ENCODE results near the gene GALM. TPM values are rescaled to one million over a fixed set of nuclear protein-coding genes. Genes with fewer than 3 reads are reported as not detected.
"Not testable (repeated sequence)": the region's sequence is repeated elsewhere in the genome, so short reads cannot be mapped to it uniquely, and the experiment has no call there.

Gene GALM
- polyA plus RNA-seq, 2 donors, result 2.6 to 3.4 TPM

- Histone ChIP-seq H3K27me3 (ENCODE audit: control insufficient read depth in 1 of 2, insufficient read depth in 2 of 2, low read length in 2 of 2) (no peaks in the 10 kb centered on the region), H3K4me1 (ENCODE audit: control insufficient read depth in 2 of 2, insufficient read depth in 2 of 2, low read length in 1 of 2) (no peaks in the 10 kb centered on the region), H3K27ac (ENCODE audit: low read depth in 2 of 2, low read length in 1 of 2) (no peak overlapping the region), H3K9me3 (ENCODE audit: control insufficient read depth in 2 of 2, insufficient read depth in 1 of 2, low read depth in 1 of 2, low read length in 1 of 2) (no peaks in the 10 kb centered on the region), H3K36me3 (ENCODE audit: control insufficient read depth in 2 of 2, insufficient read depth in 2 of 2, low read length in 1 of 2) (peaks cover 0 to 3% of the 10 kb centered on the region in 2 donors), H3K4me3 (ENCODE audit: low read depth in 1 of 2, low read length in 2 of 2) (no peak overlapping the region)
- WGBS, 2 donors, result 89 to 95% methylated on average over 8 of the region's 8 CpGs
Observed at GRCh38 chr2:38672445-38673391, 6.8 kb downstream of the GALM start.

- Histone ChIP-seq H3K9me3 (ENCODE audit: control insufficient read depth in 2 of 2, insufficient read depth in 1 of 2, low read depth in 1 of 2, low read length in 1 of 2) (no peaks in the 10 kb centered on the region), H3K27ac (ENCODE audit: low read depth in 2 of 2, low read length in 1 of 2) (no peak overlapping the region), H3K4me1 (ENCODE audit: control insufficient read depth in 2 of 2, insufficient read depth in 2 of 2, low read length in 1 of 2) (no peaks in the 10 kb centered on the region), H3K4me3 (ENCODE audit: low read depth in 1 of 2, low read length in 2 of 2) (no peak overlapping the region), H3K27me3 (ENCODE audit: control insufficient read depth in 1 of 2, insufficient read depth in 2 of 2, low read length in 2 of 2) (no peaks in the 10 kb centered on the region), H3K36me3 (ENCODE audit: control insufficient read depth in 2 of 2, insufficient read depth in 2 of 2, low read length in 1 of 2) (peaks cover 0 to 6% of the 10 kb centered on the region in 2 donors)
- WGBS, 2 donors, result 89 to 92% methylated on average over 6 of the region's 6 CpGs
Observed at GRCh38 chr2:38676681-38677080, 10.8 kb downstream of the GALM start.

- H3K27me3 ChIP-seq (ENCODE audit: control insufficient read depth in 1 of 2, insufficient read depth in 2 of 2, low read length in 2 of 2); H3K9me3 ChIP-seq (ENCODE audit: control insufficient read depth in 2 of 2, insufficient read depth in 1 of 2, low read depth in 1 of 2, low read length in 1 of 2); H3K27ac ChIP-seq (ENCODE audit: low read depth in 2 of 2, low read length in 1 of 2); H3K36me3 ChIP-seq (ENCODE audit: control insufficient read depth in 2 of 2, insufficient read depth in 2 of 2, low read length in 1 of 2); H3K4me1 ChIP-seq (ENCODE audit: control insufficient read depth in 2 of 2, insufficient read depth in 2 of 2, low read length in 1 of 2); H3K4me3 ChIP-seq (ENCODE audit: low read depth in 1 of 2, low read length in 2 of 2): not testable (repeated sequence)
- 95 to 96% methylated on average over 5 of the region's 5 CpGs for WGBS, 2 donors
Observed at GRCh38 chr2:38680868-38681267, 15.0 kb downstream of the GALM start.

DNA sequence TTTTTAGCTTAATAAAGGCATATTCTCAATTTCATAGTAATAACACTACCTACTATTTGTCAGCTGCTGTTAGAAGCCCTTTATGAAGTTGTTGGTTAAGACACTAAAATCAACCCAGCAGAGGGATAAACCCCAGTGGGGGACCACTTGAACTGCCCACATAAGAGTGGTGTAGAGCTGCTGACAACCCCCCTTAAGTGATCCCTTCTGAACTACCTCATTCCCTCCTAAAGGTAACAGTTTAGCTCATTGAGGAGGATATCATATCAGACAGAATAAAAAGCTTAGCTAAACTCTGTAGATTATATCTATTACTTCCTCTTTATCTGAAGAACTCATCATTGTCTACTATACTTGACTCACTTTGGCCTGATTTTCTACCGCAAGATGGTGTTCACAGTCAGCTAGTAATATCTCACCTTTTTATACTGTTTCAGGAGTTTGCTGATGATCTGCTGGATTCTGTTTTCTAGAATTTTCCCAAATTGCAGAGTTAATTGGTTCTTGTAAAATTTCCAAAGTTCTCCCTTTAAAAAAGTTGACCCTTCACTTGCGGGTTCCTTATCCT is 16.2 kb downstream of the GALM start:
- Histone ChIP-seq H3K9me3 (ENCODE audit: control insufficient read depth in 2 of 2, insufficient read depth in 1 of 2, low read depth in 1 of 2, low read length in 1 of 2) (no peaks in the 10 kb centered on the region), H3K36me3 (ENCODE audit: control insufficient read depth in 2 of 2, insufficient read depth in 2 of 2, low read length in 1 of 2) (peaks cover 0 to 6% of the 10 kb centered on the region in 2 donors), H3K4me3 (ENCODE audit: low read depth in 1 of 2, low read length in 2 of 2) (no peak overlapping the region), H3K4me1 (ENCODE audit: control insufficient read depth in 2 of 2, insufficient read depth in 2 of 2, low read length in 1 of 2) (no peaks in the 10 kb centered on the region), H3K27ac (ENCODE audit: low read depth in 2 of 2, low read length in 1 of 2) (no peak overlapping the region), H3K27me3 (ENCODE audit: control insufficient read depth in 1 of 2, insufficient read depth in 2 of 2, low read length in 2 of 2) (no peaks in the 10 kb centered on the region)
- WGBS, 2 donors, result 88 to 92% methylated on average over 2 of the region's 2 CpGs

GRCh38 chr2:38682620-38683019 is 16.7 kb downstream of the GALM start:
- peak overlapping the region in 1 of 2 donors; percentile 19 for H3K27ac ChIP-seq (ENCODE audit: low read depth in 2 of 2, low read length in 1 of 2)
- H3K4me3 ChIP-seq (ENCODE audit: low read depth in 1 of 2, low read length in 2 of 2); H3K27me3 ChIP-seq (ENCODE audit: control insufficient read depth in 1 of 2, insufficient read depth in 2 of 2, low read length in 2 of 2); H3K9me3 ChIP-seq (ENCODE audit: control insufficient read depth in 2 of 2, insufficient read depth in 1 of 2, low read depth in 1 of 2, low read length in 1 of 2); H3K4me1 ChIP-seq (ENCODE audit: control insufficient read depth in 2 of 2, insufficient read depth in 2 of 2, low read length in 1 of 2); H3K36me3 ChIP-seq (ENCODE audit: control insufficient read depth in 2 of 2, insufficient read depth in 2 of 2, low read length in 1 of 2): not testable (repeated sequence)
- 86 to 88% methylated on average over 10 of the region's 10 CpGs for WGBS, 2 donors

DNA sequence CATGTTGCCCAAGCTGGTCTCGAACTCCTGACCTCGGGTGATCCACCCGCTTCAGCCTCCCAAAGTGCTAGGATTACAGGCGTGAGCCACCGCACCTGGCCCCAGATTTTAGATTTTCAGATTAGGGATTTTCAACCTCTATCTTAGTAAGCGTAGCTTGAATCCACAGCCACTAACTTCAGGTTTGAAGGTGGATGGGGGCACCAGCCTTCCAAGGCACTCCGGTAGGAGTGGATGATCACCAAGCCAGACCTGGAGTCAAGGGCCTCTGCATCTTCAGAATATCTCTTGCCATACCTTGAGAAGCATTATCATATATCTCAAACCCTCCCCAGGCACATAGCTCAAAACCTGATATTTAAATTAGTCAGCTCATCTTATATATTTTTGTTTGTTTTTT is 17.9 kb downstream of the GALM start:
- no peaks in the 10 kb centered on the region for H3K4me1 ChIP-seq (ENCODE audit: control insufficient read depth in 2 of 2, insufficient read depth in 2 of 2, low read length in 1 of 2)
- no peaks in the 10 kb centered on the region for H3K27me3 ChIP-seq (ENCODE audit: control insufficient read depth in 1 of 2, insufficient read depth in 2 of 2, low read length in 2 of 2)
- H3K27ac ChIP-seq (ENCODE audit: low read depth in 2 of 2, low read length in 1 of 2), result no peak overlapping the region
- no peaks in the 10 kb centered on the region for H3K9me3 ChIP-seq (ENCODE audit: control insufficient read depth in 2 of 2, insufficient read depth in 1 of 2, low read depth in 1 of 2, low read length in 1 of 2)
- no peak overlapping the region for H3K4me3 ChIP-seq (ENCODE audit: low read depth in 1 of 2, low read length in 2 of 2)
- peaks cover 0 to 3% of the 10 kb centered on the region in 2 donors for H3K36me3 ChIP-seq (ENCODE audit: control insufficient read depth in 2 of 2, insufficient read depth in 2 of 2, low read length in 1 of 2)
- WGBS, 2 donors, result 96% methylated on average over 7 of the region's 7 CpGs

DNA sequence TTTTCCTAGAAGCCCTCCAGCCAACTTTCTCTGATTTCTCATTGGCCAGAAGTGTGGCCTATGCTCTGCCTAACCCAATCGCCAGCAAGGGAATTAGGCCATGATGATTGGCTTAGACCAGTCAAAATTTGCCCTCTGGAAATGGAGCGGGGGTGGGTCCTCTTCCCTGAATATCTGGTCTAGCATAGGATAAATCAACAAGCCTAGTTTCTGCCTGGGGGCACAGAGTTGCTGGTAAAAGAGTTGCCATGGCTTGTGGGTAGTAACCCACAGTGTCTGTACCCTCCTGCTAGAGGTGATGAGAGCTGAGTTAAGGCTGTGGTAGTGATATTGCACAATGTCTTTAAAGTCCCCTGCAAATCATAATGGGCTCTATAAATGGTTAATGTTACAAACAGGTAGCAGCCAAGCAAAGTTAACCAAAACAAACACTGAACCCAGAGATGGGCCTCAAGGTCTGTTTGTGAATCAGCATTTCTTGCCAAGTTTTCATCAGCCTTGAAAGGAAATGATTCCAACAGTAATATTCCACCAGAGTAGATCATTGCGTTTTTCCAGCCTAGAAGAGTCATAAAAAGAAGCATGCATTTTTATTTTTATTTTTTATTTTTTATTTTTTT is 19.3 kb downstream of the GALM start:
- 50 to 58% methylated on average over 3 of the region's 3 CpGs for WGBS, 2 donors
- H3K4me1 ChIP-seq (ENCODE audit: control insufficient read depth in 2 of 2, insufficient read depth in 2 of 2, low read length in 1 of 2), result no peaks in the 10 kb centered on the region
- no peaks in the 10 kb centered on the region for H3K9me3 ChIP-seq (ENCODE audit: control insufficient read depth in 2 of 2, insufficient read depth in 1 of 2, low read depth in 1 of 2, low read length in 1 of 2)
- no peak overlapping the region for H3K4me3 ChIP-seq (ENCODE audit: low read depth in 1 of 2, low read length in 2 of 2)
- no peaks in the 10 kb centered on the region for H3K27me3 ChIP-seq (ENCODE audit: control insufficient read depth in 1 of 2, insufficient read depth in 2 of 2, low read length in 2 of 2)
- H3K27ac ChIP-seq (ENCODE audit: low read depth in 2 of 2, low read length in 1 of 2), result no peak overlapping the region
- H3K36me3 ChIP-seq (ENCODE audit: control insufficient read depth in 2 of 2, insufficient read depth in 2 of 2, low read length in 1 of 2), result peaks cover 0 to 5% of the 10 kb centered on the region in 2 donors

DNA sequence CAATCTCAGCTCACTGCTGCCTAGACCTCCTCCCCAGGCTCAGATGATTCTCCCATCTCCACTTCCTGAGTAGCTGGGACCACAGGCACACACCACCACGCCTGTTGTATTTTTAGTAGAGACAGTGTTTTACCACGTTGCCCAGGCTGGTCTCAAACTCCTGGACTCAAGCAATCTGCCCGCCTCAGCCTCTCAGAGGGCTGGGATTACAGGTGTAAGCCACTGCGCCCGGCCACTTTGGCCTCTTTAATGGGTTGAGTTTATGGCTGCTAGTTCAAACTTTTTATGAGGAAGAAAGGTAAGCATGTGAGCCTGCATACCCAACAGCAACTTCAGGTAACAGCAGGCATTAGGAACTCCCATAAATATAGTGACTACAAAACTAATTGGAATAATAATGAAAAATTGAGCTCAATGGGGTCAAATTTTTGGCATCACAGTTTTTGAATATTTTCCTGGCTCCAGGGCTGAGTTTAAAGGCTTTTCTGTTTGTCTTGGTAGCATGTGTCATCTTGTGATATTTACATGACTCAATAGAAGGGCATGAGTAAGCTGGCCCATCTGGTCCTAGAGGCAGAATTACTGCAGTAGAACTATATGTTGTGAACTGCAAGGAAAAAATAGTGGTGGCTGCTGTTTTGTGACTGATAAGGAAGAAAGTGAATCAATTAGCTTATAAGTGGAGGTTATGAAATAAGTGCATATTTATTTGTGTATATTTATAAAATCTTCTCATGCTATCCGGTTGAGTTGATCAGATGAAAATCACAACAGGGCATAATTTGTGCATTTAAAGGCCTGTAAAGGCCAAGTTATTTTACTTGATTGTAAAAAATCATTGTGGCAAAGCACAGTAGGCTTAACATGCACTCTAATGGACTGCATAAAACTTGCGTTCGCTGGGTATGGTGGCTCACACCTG is 24.8 kb downstream of the GALM start:
- H3K4me1 ChIP-seq (ENCODE audit: control insufficient read depth in 2 of 2, insufficient read depth in 2 of 2, low read length in 1 of 2), result peaks cover 0 to 12% of the 10 kb centered on the region in 2 donors
- no peaks in the 10 kb centered on the region for H3K27me3 ChIP-seq (ENCODE audit: control insufficient read depth in 1 of 2, insufficient read depth in 2 of 2, low read length in 2 of 2)
- H3K27ac ChIP-seq (ENCODE audit: low read depth in 2 of 2, low read length in 1 of 2), result peak overlapping the region; percentile 10 to 40
- no peak overlapping the region for H3K4me3 ChIP-seq (ENCODE audit: low read depth in 1 of 2, low read length in 2 of 2)
- no peaks in the 10 kb centered on the region for H3K9me3 ChIP-seq (ENCODE audit: control insufficient read depth in 2 of 2, insufficient read depth in 1 of 2, low read depth in 1 of 2, low read length in 1 of 2)
- H3K36me3 ChIP-seq (ENCODE audit: control insufficient read depth in 2 of 2, insufficient read depth in 2 of 2, low read length in 1 of 2), result peaks cover 0 to 2% of the 10 kb centered on the region in 2 donors
- WGBS, 2 donors, result 53 to 63% methylated on average over 8 of the region's 8 CpGs

- Histone ChIP-seq H3K27ac (ENCODE audit: low read depth in 2 of 2, low read length in 1 of 2) (no peak overlapping the region), H3K4me3 (ENCODE audit: low read depth in 1 of 2, low read length in 2 of 2) (no peak overlapping the region), H3K27me3 (ENCODE audit: control insufficient read depth in 1 of 2, insufficient read depth in 2 of 2, low read length in 2 of 2) (no peaks in the 10 kb centered on the region), H3K36me3 (ENCODE audit: control insufficient read depth in 2 of 2, insufficient read depth in 2 of 2, low read length in 1 of 2) (peaks cover 0 to 2% of the 10 kb centered on the region in 2 donors), H3K4me1 (ENCODE audit: control insufficient read depth in 2 of 2, insufficient read depth in 2 of 2, low read length in 1 of 2) (peaks cover 0 to 12% of the 10 kb centered on the region in 2 donors), H3K9me3 (ENCODE audit: control insufficient read depth in 2 of 2, insufficient read depth in 1 of 2, low read depth in 1 of 2, low read length in 1 of 2) (no peaks in the 10 kb centered on the region)
- 72 to 77% methylated on average over 2 of the region's 2 CpGs for WGBS, 2 donors
Observed at GRCh38 chr2:38691994-38692393, 26.1 kb downstream of the GALM start.
